Activated CD4-positive, alpha-beta T cell treated with anti-CD3 and anti-CD28 coated beads, Interleukin-2, amount 50 U/mL, for 24 hours (primary cell): ENCODE data around the gene CDK5RAP2.
"Not testable (repeated sequence)": the region's sequence is repeated elsewhere in the genome, so short reads cannot be mapped to it uniquely, and the experiment has no call there.

Experiments
- DNase-seq, 2 donors: peaks; one replicate each; pipeline ENCODE4 v3.0.0-alpha.2; 2020; ENCODE audit warnings: low read depth in 1 of 2, low spot score in 1 of 2

CDK5RAP2 gene

GRCh38 chr9:120474591-120475243 is 105.2 kb downstream of the CDK5RAP2 start:
- no peak for DNase-seq

DNA sequence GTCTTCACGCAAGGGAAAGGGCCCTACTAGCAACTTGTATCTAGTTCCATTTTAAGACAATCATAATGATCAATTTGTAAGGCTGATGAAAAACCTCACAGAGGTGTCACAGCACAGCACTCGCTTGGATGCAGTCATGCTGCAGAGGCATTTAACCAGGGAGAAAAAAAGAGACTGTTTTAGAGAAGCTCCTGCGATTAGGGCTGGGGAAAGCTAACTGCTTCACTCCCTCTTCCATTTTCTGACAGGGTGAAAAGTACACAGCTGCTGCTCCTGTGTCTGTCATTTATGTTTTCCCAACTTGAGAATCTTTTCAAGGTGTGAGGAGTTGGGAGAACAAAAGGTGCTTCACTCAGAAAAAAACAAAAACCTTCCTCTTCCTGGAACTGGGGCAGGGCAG is 106.4 kb downstream of the CDK5RAP2 start:
- no peak for DNase-seq

GRCh38 chr9:120465685-120466407 is 114.1 kb downstream of the CDK5RAP2 start:
- DNase-seq = no peak

GRCh38 chr9:120464887-120465421 is 115.0 kb downstream of the CDK5RAP2 start:
- no peak for DNase-seq

- no peak for DNase-seq
These were observed 115.6 kb downstream of the CDK5RAP2 start for GRCh38 chr9:120464176-120464886.

DNA sequence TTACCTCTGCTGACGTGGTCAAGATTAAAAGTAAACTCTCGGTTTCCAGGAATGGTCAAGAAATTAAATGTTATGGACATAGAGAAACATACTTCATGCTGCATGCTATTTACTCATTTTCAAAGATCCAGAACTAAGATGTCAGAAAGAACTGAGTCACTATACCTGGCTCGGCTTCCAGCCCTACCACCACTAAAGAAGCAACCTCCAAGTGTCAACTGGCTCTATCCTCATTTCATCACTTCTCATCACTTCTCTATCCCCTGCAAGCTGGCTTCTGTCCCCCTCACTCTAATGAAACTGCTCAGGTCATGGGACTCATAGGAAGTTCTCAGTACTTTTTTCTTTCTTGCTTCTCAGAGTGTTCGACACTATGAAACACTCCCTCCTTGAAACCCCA is 116.2 kb downstream of the CDK5RAP2 start:
- DNase-seq = no peak

DNA sequence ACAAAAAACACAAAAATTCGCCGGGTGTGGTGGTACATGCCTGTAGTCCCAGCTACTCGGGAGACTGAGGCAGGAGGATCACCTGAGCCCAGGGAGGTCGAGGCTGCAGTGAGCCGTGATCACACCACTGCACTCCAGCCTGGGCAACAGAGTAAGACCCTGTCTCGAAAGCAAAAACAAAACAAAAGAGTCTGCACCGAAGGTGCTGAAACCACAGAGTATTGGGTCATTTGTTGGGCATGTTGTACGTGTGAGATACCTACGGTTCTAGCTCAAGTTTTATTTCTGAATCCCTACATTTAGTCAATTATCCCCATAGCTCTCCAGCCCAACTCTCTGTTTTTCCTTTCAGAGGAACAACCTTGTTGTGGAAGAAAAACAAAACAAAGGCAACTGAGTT is 118.3 kb downstream of the CDK5RAP2 start:
- DNase-seq = not testable (repeated sequence)

- no peak for DNase-seq
These were observed 123.7 kb downstream of the CDK5RAP2 start for GRCh38 chr9:120456218-120456617.

DNA sequence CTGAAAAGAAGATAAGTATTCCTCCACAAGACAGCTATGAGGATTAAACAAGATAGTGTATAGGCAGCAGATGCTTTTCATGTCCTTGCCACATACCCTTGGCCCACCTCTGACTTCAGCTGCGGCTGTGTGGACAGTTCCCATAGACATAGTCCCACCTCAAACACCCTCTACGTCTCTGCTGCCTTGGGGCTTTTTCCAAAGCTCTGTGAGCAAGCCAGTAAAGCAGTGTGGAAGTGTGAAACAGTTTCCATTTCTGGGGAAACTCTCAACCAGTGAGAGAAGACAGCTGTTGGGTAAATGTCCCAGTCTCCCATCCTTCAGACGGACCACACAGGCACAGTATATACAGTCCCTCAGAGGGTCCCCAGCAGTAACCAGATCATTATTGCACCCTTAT is 125.5 kb downstream of the CDK5RAP2 start:
- DNase-seq = no peak

- no peak for DNase-seq
These were observed 126.2 kb downstream of the CDK5RAP2 start for GRCh38 chr9:120453792-120454191.

GRCh38 chr9:120452631-120453030 is 127.3 kb downstream of the CDK5RAP2 start:
- DNase-seq = no peak

GRCh38 chr9:120450916-120451315 is 129.1 kb downstream of the CDK5RAP2 start:
- DNase-seq = no peak

DNA sequence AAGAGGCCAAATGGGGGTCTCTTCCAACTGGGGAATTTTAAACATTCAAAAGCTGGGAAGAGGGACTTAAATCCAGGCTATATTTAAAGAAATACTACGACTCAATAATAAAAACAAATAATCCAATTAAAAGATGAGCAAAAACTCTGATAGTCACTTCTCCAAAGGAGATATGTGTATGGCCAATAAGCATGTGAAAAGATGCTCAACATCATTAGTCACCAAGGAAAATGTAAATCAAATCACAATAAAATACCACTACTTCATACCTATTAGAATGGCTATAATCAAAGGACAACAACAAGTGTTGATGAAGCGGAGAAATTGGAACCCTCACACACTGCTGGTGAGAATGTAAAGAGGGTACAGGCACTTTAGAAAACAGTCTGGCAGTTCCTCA is 130.4 kb downstream of the CDK5RAP2 start:
- no peak for DNase-seq

DNA sequence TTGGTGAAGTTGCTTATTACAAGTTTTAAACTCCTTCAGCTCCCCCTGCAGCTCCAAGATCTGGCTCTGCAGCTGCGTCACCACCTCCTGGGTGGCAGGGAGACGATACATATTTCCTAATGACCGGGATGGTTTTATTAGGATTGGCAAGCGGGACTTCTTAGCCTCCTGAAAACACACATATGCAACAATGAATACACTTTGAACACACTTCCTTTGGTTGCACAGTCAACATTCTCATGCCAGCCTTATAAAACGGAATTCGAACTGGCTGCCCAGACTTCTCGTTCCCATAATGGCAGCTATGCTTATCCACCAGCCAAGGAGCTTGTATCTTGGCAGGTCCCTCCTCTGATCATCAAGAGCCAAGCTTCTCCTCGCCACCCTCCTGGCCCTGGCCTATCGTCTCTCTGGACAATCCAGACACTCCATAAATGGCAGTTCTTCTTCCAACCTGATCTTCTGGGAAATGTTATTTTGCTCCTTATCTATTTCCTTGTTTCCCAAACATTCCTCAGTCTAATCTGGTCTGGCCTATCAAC is 131.9 kb downstream of the CDK5RAP2 start:
- no peak for DNase-seq

DNA sequence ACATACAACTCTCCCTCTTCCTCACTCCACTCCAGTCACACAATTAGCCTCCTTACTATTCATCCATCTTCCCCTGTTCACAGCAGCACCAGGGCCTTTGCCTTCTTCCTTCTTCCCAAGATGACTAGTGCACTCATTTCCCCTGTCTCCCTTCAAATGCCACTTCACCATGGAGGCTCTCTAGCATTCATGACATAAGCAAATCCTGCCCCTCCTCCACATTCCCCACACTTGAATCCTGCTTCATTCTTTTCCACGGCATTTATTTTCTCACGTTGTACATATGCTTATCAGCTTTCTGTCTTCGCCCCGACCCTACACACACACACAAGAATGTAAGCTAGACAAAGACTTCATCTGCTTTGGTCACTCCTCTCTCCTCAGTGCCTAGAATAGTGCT is 133.3 kb downstream of the CDK5RAP2 start:
- DNase-seq = no peak

DNA sequence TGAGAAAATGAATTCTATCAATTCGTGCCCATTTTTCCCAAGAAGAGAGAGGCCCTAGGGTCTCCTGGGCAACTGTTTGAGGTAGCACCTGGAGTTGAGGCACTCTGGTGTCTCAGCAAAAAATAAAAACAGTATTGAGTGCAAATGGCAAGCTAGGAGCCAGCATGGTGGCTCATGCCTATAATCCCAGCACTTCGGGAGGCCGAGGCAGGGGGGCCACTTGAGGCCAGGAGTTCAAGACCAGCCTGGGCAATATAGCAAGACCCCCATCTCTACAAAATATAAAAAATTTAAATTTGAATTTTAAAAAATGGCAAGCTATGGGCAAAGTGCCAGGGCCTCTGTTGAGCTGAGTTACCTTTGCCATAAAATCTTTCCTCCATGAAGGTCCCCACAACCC is 136.0 kb downstream of the CDK5RAP2 start:
- no peak for DNase-seq

DNA sequence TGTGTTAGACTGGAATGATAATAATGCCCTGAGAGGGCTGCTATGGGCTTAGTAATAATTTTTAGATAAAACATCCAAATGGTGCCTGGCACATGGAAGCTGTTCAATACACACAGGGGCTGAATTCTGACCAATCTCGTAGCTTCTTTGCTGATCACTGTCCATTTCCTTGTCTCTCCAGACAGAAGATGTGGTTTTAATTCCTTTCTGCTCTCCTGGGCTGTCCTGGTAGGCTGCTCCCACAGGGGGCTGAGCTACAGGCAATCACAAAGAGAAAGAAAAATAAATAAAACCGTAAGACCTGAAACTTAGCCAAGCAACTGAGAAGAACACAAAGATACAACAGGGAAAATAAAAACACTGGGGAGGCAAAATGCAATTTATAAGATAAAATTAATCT is 136.5 kb downstream of the CDK5RAP2 start:
- DNase-seq = no peak

DNA sequence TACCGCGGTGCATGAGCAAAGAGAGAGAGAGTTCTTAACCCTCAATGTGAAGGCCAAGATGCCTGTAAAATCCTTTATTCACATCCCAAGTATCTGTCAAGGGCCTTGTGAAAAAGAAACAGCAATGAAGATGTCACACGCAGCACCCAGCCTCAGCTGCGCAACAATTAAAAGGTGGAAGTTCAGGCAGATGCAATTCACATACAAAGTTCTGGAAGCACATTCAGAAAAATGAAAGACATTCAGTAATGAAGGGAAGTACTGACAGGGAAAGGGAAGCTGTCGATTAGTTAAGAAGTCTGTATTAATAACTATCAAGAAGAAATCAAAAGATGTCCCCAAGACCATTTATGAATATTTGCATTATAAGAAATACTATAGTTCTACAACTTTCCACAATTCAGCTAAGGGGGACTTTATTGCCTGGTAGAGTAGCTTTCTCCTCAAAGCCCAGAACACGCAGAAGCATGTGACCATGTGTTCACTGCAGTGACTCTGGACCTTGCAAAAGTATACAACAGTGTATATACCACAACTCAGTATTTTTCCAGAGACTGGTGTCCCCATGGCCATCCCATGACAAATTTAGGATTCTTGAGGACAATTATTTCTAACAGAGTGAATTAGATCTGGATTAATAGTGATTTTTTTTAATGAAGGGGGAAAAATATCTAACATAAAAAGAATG is 137.5 kb downstream of the CDK5RAP2 start:
- DNase-seq = no peak

GRCh38 chr9:120441426-120442307 is 138.3 kb downstream of the CDK5RAP2 start:
- no peak for DNase-seq

GRCh38 chr9:120440791-120441190 is 139.2 kb downstream of the CDK5RAP2 start:
- no peak for DNase-seq
